Measurements from ENCODE around the gene TMC4.

TMC4 gene

GRCh38 chr19:54133312-54133956 lies 39.5 kb downstream of the TMC4 start:
- no peaks in the 10 kb centered on the region for H3K36me3 ChIP-seq (ENCODE audit: insufficient read depth)
- TF ChIP-seq, protein P1, sequence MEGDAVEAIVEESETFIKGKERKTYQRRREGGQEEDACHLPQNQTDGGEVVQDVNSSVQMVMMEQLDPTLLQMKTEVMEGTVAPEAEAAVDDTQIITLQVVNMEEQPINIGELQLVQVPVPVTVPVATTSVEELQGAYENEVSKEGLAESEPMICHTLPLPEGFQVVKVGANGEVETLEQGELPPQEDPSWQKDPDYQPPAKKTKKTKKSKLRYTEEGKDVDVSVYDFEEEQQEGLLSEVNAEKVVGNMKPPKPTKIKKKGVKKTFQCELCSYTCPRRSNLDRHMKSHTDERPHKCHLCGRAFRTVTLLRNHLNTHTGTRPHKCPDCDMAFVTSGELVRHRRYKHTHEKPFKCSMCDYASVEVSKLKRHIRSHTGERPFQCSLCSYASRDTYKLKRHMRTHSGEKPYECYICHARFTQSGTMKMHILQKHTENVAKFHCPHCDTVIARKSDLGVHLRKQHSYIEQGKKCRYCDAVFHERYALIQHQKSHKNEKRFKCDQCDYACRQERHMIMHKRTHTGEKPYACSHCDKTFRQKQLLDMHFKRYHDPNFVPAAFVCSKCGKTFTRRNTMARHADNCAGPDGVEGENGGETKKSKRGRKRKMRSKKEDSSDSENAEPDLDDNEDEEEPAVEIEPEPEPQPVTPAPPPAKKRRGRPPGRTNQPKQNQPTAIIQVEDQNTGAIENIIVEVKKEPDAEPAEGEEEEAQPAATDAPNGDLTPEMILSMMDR (conservative IDR thresholded peaks at IDR 0.05; ENCODE audit: low read depth, low read length) = no peak
- no peaks in the 10 kb centered on the region for H3K27me3 ChIP-seq (ENCODE audit: insufficient read depth, low read depth)
- no peak overlapping the region for H2AFZ ChIP-seq (ENCODE audit: low read depth)
- H3K27ac ChIP-seq = no peak overlapping the region
- H3K4me1 ChIP-seq (ENCODE audit: low read depth, poor library complexity, severe bottlenecking) = peaks cover 8% of the 10 kb centered on the region
- H3K4me3 ChIP-seq (IDR thresholded peaks at IDR 0.05; ENCODE audit: insufficient read depth, low read depth, low read length) = no peak overlapping the region
- H3K9ac ChIP-seq = no peak overlapping the region
- H4K20me1 ChIP-seq (ENCODE audit: insufficient read depth) = no peaks in the 10 kb centered on the region
- no peak overlapping the region for H3K4me2 ChIP-seq
- H3K79me2 ChIP-seq (ENCODE audit: insufficient read depth, low read depth) = peaks cover 7% of the 10 kb centered on the region

GRCh38 chr19:54129617-54129996 lies 43.4 kb downstream of the TMC4 start:
- TF ChIP-seq, protein P1 (conservative IDR thresholded peaks at IDR 0.05; ENCODE audit: low read depth, low read length) = no peak
- no peaks in the 10 kb centered on the region for H3K4me1 ChIP-seq (ENCODE audit: low read depth, poor library complexity, severe bottlenecking)
- no peaks in the 10 kb centered on the region for H3K27me3 ChIP-seq (ENCODE audit: insufficient read depth, low read depth)
- no peaks in the 10 kb centered on the region for H3K79me2 ChIP-seq (ENCODE audit: insufficient read depth, low read depth)
- H3K4me2 ChIP-seq = no peak overlapping the region
- H2AFZ ChIP-seq (ENCODE audit: low read depth) = no peak overlapping the region
- H3K4me3 ChIP-seq (IDR thresholded peaks at IDR 0.05; ENCODE audit: insufficient read depth, low read depth, low read length) = no peak overlapping the region
- H3K36me3 ChIP-seq (ENCODE audit: insufficient read depth) = no peaks in the 10 kb centered on the region
- no peak overlapping the region for H3K27ac ChIP-seq
- no peaks in the 10 kb centered on the region for H4K20me1 ChIP-seq (ENCODE audit: insufficient read depth)
- H3K9ac ChIP-seq = no peak overlapping the region

GRCh38 chr19:54128796-54129616 lies 44.0 kb downstream of the TMC4 start:
- Histone ChIP-seq H3K27ac (no peak overlapping the region), H3K27me3 (ENCODE audit: insufficient read depth, low read depth) (no peaks in the 10 kb centered on the region), H2AFZ (ENCODE audit: low read depth) (no peak overlapping the region), H3K36me3 (ENCODE audit: insufficient read depth) (no peaks in the 10 kb centered on the region), H3K4me1 (ENCODE audit: low read depth, poor library complexity, severe bottlenecking) (no peaks in the 10 kb centered on the region), H3K4me2 (no peak overlapping the region), H4K20me1 (ENCODE audit: insufficient read depth) (no peaks in the 10 kb centered on the region), H3K9ac (no peak overlapping the region), H3K79me2 (ENCODE audit: insufficient read depth, low read depth) (no peaks in the 10 kb centered on the region), H3K4me3 (IDR thresholded peaks at IDR 0.05; ENCODE audit: insufficient read depth, low read depth, low read length) (no peak overlapping the region)
- TF ChIP-seq, protein P1 (conservative IDR thresholded peaks at IDR 0.05; ENCODE audit: low read depth, low read length) = no peak

GRCh38 chr19:54128441-54128725 lies 44.6 kb downstream of the TMC4 start:
- no peaks in the 10 kb centered on the region for H3K27me3 ChIP-seq (ENCODE audit: insufficient read depth, low read depth)
- no peaks in the 10 kb centered on the region for H4K20me1 ChIP-seq (ENCODE audit: insufficient read depth)
- no peak overlapping the region for H3K9ac ChIP-seq
- no peak overlapping the region for H2AFZ ChIP-seq (ENCODE audit: low read depth)
- TF ChIP-seq, protein P1 (conservative IDR thresholded peaks at IDR 0.05; ENCODE audit: low read depth, low read length) = no peak
- H3K36me3 ChIP-seq (ENCODE audit: insufficient read depth) = no peaks in the 10 kb centered on the region
- H3K27ac ChIP-seq = no peak overlapping the region
- H3K4me2 ChIP-seq = no peak overlapping the region
- H3K4me1 ChIP-seq (ENCODE audit: low read depth, poor library complexity, severe bottlenecking) = no peaks in the 10 kb centered on the region
- H3K4me3 ChIP-seq (IDR thresholded peaks at IDR 0.05; ENCODE audit: insufficient read depth, low read depth, low read length) = no peak overlapping the region
- H3K79me2 ChIP-seq (ENCODE audit: insufficient read depth, low read depth) = no peaks in the 10 kb centered on the region
